NOMO-1 treated with dmso at 0.1 percent for 144 hours (cell line): Measurements from ENCODE around the gene EVPL.
"Not testable (repeated sequence)": the region's sequence is repeated elsewhere in the genome, so short reads cannot be mapped to it uniquely, and the experiment has no call there.

ENCODE experiments used
- DNase-seq: peaks from one replicate; lab custom pipeline; 2025; ENCODE audit not compliant: unreplicated experiment; lab: John Stamatoyannopoulos, UW

The EVPL gene

GRCh38 chr17:75969044-75969443, 58.1 kb downstream of the EVPL start:
- DNase-seq = not testable (repeated sequence)

DNA sequence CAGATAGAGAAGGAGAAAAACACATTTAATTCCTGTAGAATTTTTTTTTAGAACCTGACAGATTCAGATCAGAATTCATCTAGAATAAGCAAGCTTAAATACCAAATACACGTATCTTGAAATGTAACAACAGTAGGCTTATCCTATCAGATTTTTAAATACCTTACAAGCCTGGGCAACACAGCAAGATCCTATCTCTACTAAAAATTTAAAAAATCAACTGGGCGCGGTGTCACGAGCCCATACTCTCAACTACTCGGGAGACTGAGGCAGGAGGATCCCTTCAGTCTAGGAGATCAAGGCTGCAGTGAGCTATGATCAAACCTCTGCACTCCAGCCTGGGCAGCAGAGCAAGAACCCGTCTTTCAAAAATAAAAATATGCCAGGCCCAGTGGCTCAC, 61.6 kb downstream of the EVPL start:
- no peak for DNase-seq

DNA sequence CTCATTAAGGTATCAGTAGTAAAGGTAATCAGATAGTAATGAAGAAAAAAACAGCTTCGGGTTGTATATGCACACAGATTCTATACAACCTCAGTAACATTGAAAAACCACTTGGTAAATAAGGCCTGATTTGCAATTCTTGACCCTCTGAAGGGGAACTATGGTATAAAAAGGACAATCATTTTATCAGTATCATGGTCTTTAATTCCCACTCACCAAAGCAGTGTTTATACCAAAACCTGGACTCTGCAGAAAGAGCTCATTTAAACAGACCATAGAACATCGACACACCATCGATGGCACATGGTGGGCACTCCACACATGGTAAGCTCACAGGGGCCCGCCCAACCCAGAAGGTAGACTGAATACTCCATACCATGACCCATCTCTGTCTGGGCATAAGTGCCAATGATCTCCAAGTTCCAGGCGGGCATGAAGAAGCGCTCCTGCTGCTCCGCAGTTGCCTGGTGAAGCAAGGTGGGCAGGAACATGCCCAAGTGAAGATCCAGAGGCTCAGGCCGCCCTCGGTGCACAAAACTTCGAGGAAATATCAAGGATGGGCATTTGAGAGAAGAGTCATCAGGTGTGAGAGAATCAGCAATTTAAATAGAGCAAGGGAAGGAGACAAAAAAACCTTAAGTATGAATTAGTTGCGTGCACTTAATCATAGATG, 67.1 kb downstream of the EVPL start:
- DNase-seq = no peak

DNA sequence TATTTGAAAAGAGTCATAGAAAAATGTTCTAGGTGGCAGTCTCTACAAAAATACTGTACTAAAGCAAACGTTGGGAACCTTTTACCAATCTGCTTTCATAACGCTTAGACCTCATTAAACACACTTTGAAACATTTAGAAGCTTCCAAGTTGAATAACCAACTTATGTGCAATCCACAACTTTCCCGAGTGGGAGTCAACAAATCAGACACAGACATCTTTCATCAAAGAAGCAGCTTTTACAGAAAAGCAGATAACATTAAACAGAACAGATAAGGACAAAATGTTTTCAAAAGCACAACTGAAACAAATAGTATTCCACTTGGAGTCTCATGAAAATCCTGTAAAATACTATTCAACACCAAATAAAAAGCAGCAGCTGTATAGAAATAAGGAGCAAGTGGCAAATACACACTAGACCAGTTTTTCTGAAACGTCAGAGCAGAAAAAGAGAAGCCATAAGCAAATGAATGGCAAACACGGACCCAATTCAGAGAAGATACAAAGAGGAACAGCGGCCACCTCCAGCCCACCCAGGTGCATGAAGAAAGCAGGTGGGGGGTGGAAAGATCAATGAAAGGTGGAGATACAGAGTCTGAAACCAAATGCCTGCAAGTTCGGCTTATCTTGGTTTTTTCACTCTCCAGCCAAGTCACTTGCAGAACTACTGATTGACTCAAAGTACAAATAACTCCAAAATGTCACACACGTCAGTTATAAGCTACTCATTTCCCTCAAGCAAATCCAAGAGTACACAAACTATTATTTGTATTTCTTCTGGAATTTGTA, 67.9 kb downstream of the EVPL start:
- no peak for DNase-seq
